GM12878 (cell line): ENCODE results near the gene TRIM38. TPM values are rescaled to one million over a fixed set of nuclear protein-coding genes. Genes with fewer than 3 reads are reported as not detected.

Source experiments
- ATAC-seq: fragments of 200-7000 bp; cut with Tn5 transposase; 3 replicates; pipeline ENCODE4 v1.9.1; 2020; ENCODE audit warnings: mild to moderate bottlenecking, moderate library complexity
- BruUV-seq: library from RNA; stranded (reverse); fragments of 400-500 nt; replicated peaks from 2 replicates; lab custom pipeline; 2021; lab: Mats Ljungman, UMichigan
- CTCF ChIA-PET: fragments of 300-600 bp; sonication (Branson Sonifier 250); formaldehyde crosslinking; extraction: SDS; loops from one replicate; lab custom pipeline; 2021; ENCODE audit warnings: inconsistent platforms; lab: Yijun Ruan, JAX
- POLR2A ChIA-PET: fragments of 350-600 bp; formaldehyde crosslinking; extraction: SDS; loops from one replicate; lab custom pipeline; 2021; ENCODE audit warnings: inconsistent platforms; lab: Charles Lee
- RAD21 ChIA-PET: fragments of 300-600 bp; sonication (Branson Sonifier 250); formaldehyde crosslinking; loops from one replicate; lab custom pipeline; 2023; ENCODE audit warnings: antibody characterized with exemption; ENCODE audit not compliant: unreplicated experiment; lab: Charles Lee
- SMC1A ChIA-PET: fragments of 300-600 bp; sonication (Branson Sonifier 250); formaldehyde crosslinking; loops from one replicate; lab custom pipeline; 2023; ENCODE audit not compliant: unreplicated experiment, uncharacterized antibody; lab: Charles Lee
- DNase-seq: peaks from one replicate; pipeline ENCODE4 v3.0.0-alpha.2; 2011; ENCODE audit warnings: low read depth, low spot score
- FAIRE-seq: peaks from 3 replicates; lab custom pipeline; 2011; peaks lifted over from hg19 to GRCh38; lab: Jason Lieb, UNC
- H2AFZ ChIP-seq: 2 replicates; pipeline ENCODE4 v1.6.0; 2011; ENCODE audit warnings: low read depth, low read length, control low read depth; ENCODE audit not compliant: control insufficient read depth
- H3K27ac ChIP-seq: 2 replicates; pipeline ENCODE4 v1.5.1; 2011; ENCODE audit warnings: control low read depth; ENCODE audit not compliant: control insufficient read depth, insufficient read depth
- H3K27me3 ChIP-seq, 2 experiments: replicated peaks in 1 of 2; 2 replicates each; pipeline versions ENCODE4 v1.6.0 to v1.6.1; 2011; ENCODE audit warnings: low read length in 1 of 2; ENCODE audit not compliant: control insufficient read depth in 2 of 2, insufficient read depth in 2 of 2
- H3K36me3 ChIP-seq, 2 experiments: 2 replicates each; pipeline ENCODE4 v1.5.1; 2011; ENCODE audit warnings: low read length in 1 of 2; ENCODE audit not compliant: control insufficient read depth in 2 of 2, insufficient read depth in 2 of 2
- H3K4me1 ChIP-seq: 2 replicates; pipeline ENCODE4 v1.6.1; 2011; ENCODE audit warnings: mild to moderate bottlenecking, low read length, moderate library complexity, mixed read lengths; ENCODE audit not compliant: control insufficient read depth, insufficient read depth
- H3K4me2 ChIP-seq: 2 replicates; pipeline ENCODE4 v1.6.0; 2011; ENCODE audit warnings: control low read depth; ENCODE audit not compliant: control insufficient read depth, insufficient read depth
- H3K4me3 ChIP-seq: fragments of 200-600 bp; sonication (generic); 2 replicates; pipeline ENCODE4 v1.5.1; 2016
- H3K79me2 ChIP-seq: 2 replicates; pipeline ENCODE4 v1.6.0; 2011; ENCODE audit warnings: low read length; ENCODE audit not compliant: control insufficient read depth, insufficient read depth
- H3K9ac ChIP-seq: 2 replicates; pipeline ENCODE4 v1.8.0; 2011; ENCODE audit warnings: low read length, control low read depth, mixed read lengths; ENCODE audit not compliant: control insufficient read depth, insufficient read depth
- H3K9me3 ChIP-seq: replicated peaks from 3 replicates; pipeline ENCODE4 v1.5.1; 2011; ENCODE audit warnings: mild to moderate bottlenecking, low read length; ENCODE audit not compliant: control insufficient read depth, insufficient read depth
- H4K20me1 ChIP-seq: 2 replicates; pipeline ENCODE4 v1.6.0; 2011; ENCODE audit not compliant: control insufficient read depth, insufficient read depth
- BCL11A ChIP-seq: IDR thresholded peaks from 2 replicates; pipeline ENCODE4 v1.6.1; 2011; ENCODE audit warnings: low read depth, low read length
- BMI1 ChIP-seq: fragments of 450-650 bp; IDR thresholded peaks from 2 replicates; pipeline ENCODE4 v1.6.1; 2016; ENCODE audit warnings: mild to moderate bottlenecking, moderate library complexity, borderline replicate concordance
- CBFB ChIP-seq: IDR thresholded peaks from 2 replicates; pipeline ENCODE4 v1.6.1; 2016; ENCODE audit warnings: antibody characterized with exemption, low read depth
- HDAC6 ChIP-seq: fragments of 200-600 bp; sonication (generic); IDR thresholded peaks from one replicate; pipeline ENCODE4 v1.8.0; 2017; ENCODE audit warnings: antibody characterized with exemption; ENCODE audit not compliant: unreplicated experiment
- IKZF2 ChIP-seq, 2 experiments: fragments of 450-650 bp; IDR thresholded peaks; 2 replicates each; pipeline ENCODE4 v1.6.1; 2017; ENCODE audit warnings: mild to moderate bottlenecking in 2 of 2, moderate library complexity in 2 of 2
- KLF5 ChIP-seq: fragments of 450-650 bp; IDR thresholded peaks from 2 replicates; pipeline ENCODE4 v1.6.1; 2014; ENCODE audit warnings: mild to moderate bottlenecking; ENCODE audit not compliant: partially characterized antibody
- MXI1 ChIP-seq: fragments of 150-350 bp; IDR thresholded peaks from 2 replicates; pipeline ENCODE4 v1.6.1; 2011; ENCODE audit warnings: low read depth, mild to moderate bottlenecking, inconsistent platforms, low read length, improper control_type of control experiment
- NFXL1 ChIP-seq: fragments of 450-650 bp; IDR thresholded peaks from 2 replicates; pipeline ENCODE4 v1.6.1; 2017; ENCODE audit warnings: antibody characterized with exemption, mild to moderate bottlenecking, borderline replicate concordance
- NKRF ChIP-seq: fragments of 450-650 bp; conservative IDR thresholded peaks from 2 replicates; pipeline ENCODE4 v1.6.1; 2017; ENCODE audit warnings: mild to moderate bottlenecking, moderate library complexity
- PAX8 ChIP-seq: fragments of 450-650 bp; IDR thresholded peaks from 2 replicates; pipeline ENCODE4 v1.6.1; 2017; ENCODE audit warnings: mild to moderate bottlenecking, moderate library complexity
- POU2F2 ChIP-seq: IDR thresholded peaks from 3 replicates; pipeline ENCODE4 v1.6.1; 2011; ENCODE audit warnings: low read depth, mild to moderate bottlenecking, low read length, borderline replicate concordance
- RAD51 ChIP-seq: fragments of 450-650 bp; IDR thresholded peaks from 2 replicates; pipeline ENCODE4 v1.6.1; 2016; ENCODE audit warnings: moderate library complexity, mild to moderate bottlenecking, inconsistent platforms
- RBBP5 ChIP-seq: fragments of 200-600 bp; sonication (generic); conservative IDR thresholded peaks from 2 replicates; pipeline ENCODE4 v1.6.1; 2016
- RELA ChIP-seq: fragments of 450-650 bp; IDR thresholded peaks from 2 replicates; pipeline ENCODE4 v1.8.0; 2014; ENCODE audit warnings: borderline replicate concordance; ENCODE audit not compliant: partially characterized antibody
- SMC3 ChIP-seq: IDR thresholded peaks from 2 replicates; pipeline ENCODE4 v1.6.1; 2011; ENCODE audit warnings: low read length, improper control_type of control experiment, borderline replicate concordance
- SREBF2 ChIP-seq: IDR thresholded peaks from 2 replicates; pipeline ENCODE4 v1.6.1; 2012; ENCODE audit warnings: mild to moderate bottlenecking, low read length
- TBL1XR1 ChIP-seq: IDR thresholded peaks from 2 replicates; pipeline ENCODE4 v1.6.1; 2012; ENCODE audit warnings: low read depth, low read length, improper control_type of control experiment
- WGBS: methylation state at CpG from one replicate; pipeline ENCODE4 v1.1.6; 2016; ENCODE audit warnings: low lambda C conversion rate; ENCODE audit not compliant: insufficient replicate concordance, insufficient coverage; ENCODE audit errors: missing lambda C conversion rate; 5-methylcytosine and 5-hydroxymethylcytosine counted together
- in situ Hi-C: fragments of 300-500 bp; cut with MboI; formaldehyde crosslinking; loops from 9 replicates; pipeline ENCODE4 v1.14.3; 2018; ENCODE audit warnings: mixed read lengths
- intact Hi-C: fragments of 100-400 bp; cut with micrococcal nuclease; formaldehyde crosslinking; loops from one replicate; pipeline ENCODE4 v1.14.2; 2022; ENCODE audit not compliant: unreplicated experiment
- polyA plus RNA-seq, 11 experiments: library from polyadenylated mRNA; depleted of rRNA in 4 of 11; unstranded in 6 of 11; stranded (reverse) in 5 of 11; fragments of >200 nt; fragmentation: Nextera tagmentation in 4 of 11; fragmentation: Illumina TruSeq in 1 of 11; extraction: Ambion mirVana in 4 of 11; extraction: Trizol in 1 of 11; gene quantifications; 1 replicate in 1 of 11; 2 replicates in 10 of 11; pipeline versions ENCODE4 v1.2.1 to v1.2.3, GENCODE V29; 2011 to 2016; ENCODE audit warnings: inconsistent platforms in 2 of 11, missing spikeins in 2 of 11, low read depth in 1 of 11
- total RNA-seq, 4 experiments: library from RNA; depleted of rRNA in 3 of 4; stranded (reverse); fragments of >200 nt in 3 of 4; fragmentation: Illumina TruSeq in 1 of 4; extraction: Trizol in 1 of 4; gene quantifications; 2 replicates each; pipeline versions ENCODE4 v1.2.1 to v1.2.3, GENCODE V29; 2013 to 2021
- TF ChIP-seq, protein P1 (sequence below): IDR thresholded peaks from 2 replicates; pipeline ENCODE4 v1.6.1; 2012; ENCODE audit warnings: low read depth, low read length, improper control_type of control experiment
- TF ChIP-seq, protein P2 (sequence below): fragments of 450-650 bp; formaldehyde crosslinking; IDR thresholded peaks from 2 replicates; pipeline ENCODE4 v1.4.0; 2020; ENCODE audit warnings: mild to moderate bottlenecking, moderate library complexity

The TRIM38 gene
- total and polyA plus RNA-seq, 10 of the 15 experiments (the other 5 are each of a cell fraction or from before 2014, with no cell fraction given), result 4.5 to 14.7 (median 11.1) TPM

GRCh38 chr6:26016963-26017631 is 54.5 kb downstream of the TRIM38 start:
- RAD21 ChIA-PET, result interaction anchor here (0.8 kb wide), 1 partner anchor 14 kb away, joined by 3 read pairs; no protein-coding TSS in a partner anchor
- ATAC-seq, result no peak
- no TSS peak for BruUV-seq
- TF ChIP-seq NKRF, result no peak
- TF ChIP-seq MXI1, result no peak
- TF ChIP-seq TBL1XR1, result no peak
- no peak for TF ChIP-seq BCL11A
- no peak for TF ChIP-seq KLF5
- no peak for TF ChIP-seq NFXL1
- TF ChIP-seq POU2F2, result no peak
- no peak for TF ChIP-seq SREBF2
- TF ChIP-seq SMC3, result no peak
- no peak for TF ChIP-seq PAX8
- TF ChIP-seq, protein P1, sequence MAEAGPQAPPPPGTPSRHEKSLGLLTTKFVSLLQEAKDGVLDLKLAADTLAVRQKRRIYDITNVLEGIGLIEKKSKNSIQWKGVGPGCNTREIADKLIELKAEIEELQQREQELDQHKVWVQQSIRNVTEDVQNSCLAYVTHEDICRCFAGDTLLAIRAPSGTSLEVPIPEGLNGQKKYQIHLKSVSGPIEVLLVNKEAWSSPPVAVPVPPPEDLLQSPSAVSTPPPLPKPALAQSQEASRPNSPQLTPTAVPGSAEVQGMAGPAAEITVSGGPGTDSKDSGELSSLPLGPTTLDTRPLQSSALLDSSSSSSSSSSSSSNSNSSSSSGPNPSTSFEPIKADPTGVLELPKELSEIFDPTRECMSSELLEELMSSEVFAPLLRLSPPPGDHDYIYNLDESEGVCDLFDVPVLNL, result no peak
- TF ChIP-seq RBBP5, result no peak
- TF ChIP-seq, protein P2, sequence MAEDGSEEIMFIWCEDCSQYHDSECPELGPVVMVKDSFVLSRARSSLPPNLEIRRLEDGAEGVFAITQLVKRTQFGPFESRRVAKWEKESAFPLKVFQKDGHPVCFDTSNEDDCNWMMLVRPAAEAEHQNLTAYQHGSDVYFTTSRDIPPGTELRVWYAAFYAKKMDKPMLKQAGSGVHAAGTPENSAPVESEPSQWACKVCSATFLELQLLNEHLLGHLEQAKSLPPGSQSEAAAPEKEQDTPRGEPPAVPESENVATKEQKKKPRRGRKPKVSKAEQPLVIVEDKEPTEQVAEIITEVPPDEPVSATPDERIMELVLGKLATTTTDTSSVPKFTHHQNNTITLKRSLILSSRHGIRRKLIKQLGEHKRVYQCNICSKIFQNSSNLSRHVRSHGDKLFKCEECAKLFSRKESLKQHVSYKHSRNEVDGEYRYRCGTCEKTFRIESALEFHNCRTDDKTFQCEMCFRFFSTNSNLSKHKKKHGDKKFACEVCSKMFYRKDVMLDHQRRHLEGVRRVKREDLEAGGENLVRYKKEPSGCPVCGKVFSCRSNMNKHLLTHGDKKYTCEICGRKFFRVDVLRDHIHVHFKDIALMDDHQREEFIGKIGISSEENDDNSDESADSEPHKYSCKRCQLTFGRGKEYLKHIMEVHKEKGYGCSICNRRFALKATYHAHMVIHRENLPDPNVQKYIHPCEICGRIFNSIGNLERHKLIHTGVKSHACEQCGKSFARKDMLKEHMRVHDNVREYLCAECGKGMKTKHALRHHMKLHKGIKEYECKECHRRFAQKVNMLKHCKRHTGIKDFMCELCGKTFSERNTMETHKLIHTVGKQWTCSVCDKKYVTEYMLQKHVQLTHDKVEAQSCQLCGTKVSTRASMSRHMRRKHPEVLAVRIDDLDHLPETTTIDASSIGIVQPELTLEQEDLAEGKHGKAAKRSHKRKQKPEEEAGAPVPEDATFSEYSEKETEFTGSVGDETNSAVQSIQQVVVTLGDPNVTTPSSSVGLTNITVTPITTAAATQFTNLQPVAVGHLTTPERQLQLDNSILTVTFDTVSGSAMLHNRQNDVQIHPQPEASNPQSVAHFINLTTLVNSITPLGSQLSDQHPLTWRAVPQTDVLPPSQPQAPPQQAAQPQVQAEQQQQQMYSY, result no peak
- TF ChIP-seq IKZF2 (IDR thresholded peaks at IDR 0.05), result no peak
- no peak for TF ChIP-seq BMI1
- TF ChIP-seq RELA, result no peak
- no peak for TF ChIP-seq RAD51
- no peak for TF ChIP-seq HDAC6
- TF ChIP-seq CBFB, result no peak

More at GRCh38 chr6:26016963-26017631, 54.5 kb downstream of the TRIM38 start:
- Histone ChIP-seq H3K4me3 (no peak overlapping the region), H3K79me2 (no peaks in the 10 kb centered on the region), H3K27ac (no peak overlapping the region), H3K4me1 (peaks cover 4% of the 10 kb centered on the region; the same call in 1 of the 2 replicates), H3K9ac (no peak overlapping the region), H3K9me3 (peaks cover 7% of the 10 kb centered on the region), H3K27me3 (no peaks in the 10 kb centered on the region), H3K36me3 (no peaks in the 10 kb centered on the region), H4K20me1 (no peaks in the 10 kb centered on the region), H3K4me2 (peak overlapping the region; percentile 49; the same call in 1 of the 2 replicates), H2AFZ (peak overlapping the region; percentile 66)
- DNase-seq (no peak), FAIRE-seq (no peak)
- intact Hi-C loops (loop anchor here (1.0 kb wide), 1 partner anchor 25 kb away; no protein-coding TSS in a partner anchor), in situ Hi-C loops (no loop called here)
- CTCF ChIA-PET, result interaction anchor here (0.6 to 11.1 kb wide), 5 partner anchors 11 to 299 kb away, joined by 3 to 96 read pairs (median 3); no protein-coding TSS in a partner anchor
- WGBS, result 47% methylated on average over 29 of the region's 29 CpGs
- POLR2A ChIA-PET, result interaction anchor here (0.7 to 3.8 kb wide), 4 partner anchors 14 to 46 kb away, joined by 3 to 11 read pairs (median 4); no protein-coding TSS in a partner anchor
- SMC1A ChIA-PET, result interaction anchor here (2.2 to 3.5 kb wide), 2 partner anchors 13 to 16 kb away, joined by 9 to 18 read pairs; no protein-coding TSS in a partner anchor
